ENCODE measurements around the gene NLRP2B.

DNA sequence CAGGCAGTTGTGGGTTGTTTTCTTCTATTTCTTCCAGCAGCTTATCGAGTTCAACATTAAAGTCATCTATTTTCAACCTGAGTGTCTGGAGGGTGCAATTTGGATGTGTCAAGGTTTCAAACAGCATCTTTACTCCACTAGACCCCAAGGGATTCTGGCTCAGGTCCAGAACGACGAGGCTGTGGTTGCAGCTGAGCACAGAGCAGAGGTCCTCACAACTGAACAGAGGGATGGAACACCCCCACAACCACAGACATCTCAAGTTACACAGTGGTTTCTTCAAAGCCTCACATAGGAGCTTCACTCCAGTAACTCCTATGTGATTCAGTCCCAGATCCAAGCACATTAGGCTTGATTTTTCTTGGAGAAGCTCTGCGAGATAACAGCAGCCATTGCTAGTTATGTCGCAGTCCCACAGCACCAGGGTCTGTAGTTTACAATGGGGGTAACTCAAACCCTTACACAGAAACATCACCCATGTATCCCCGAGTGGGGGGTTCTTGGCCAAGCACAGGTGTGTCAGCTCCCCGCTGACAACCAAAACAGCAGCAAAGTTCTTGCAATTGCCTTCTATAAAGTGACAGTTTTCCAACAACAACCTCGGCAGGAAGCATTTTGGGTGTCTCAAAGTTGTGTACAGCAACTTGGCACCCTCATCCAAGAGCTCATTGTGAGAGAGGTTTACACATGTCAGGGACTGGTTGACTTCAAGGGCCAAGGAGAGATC is 2.8 kb downstream of the NLRP2B start:
- TF ChIP-seq YY1 (IDR thresholded peaks at IDR 0.05; ENCODE audit: insufficient read depth, insufficient read length) (no peak), ZNF274 (IDR thresholded peaks at IDR 0.05; ENCODE audit: low read depth, low read length) (no peak), SUZ12 (IDR thresholded peaks at IDR 0.05; ENCODE audit: extremely low read depth, insufficient read depth, insufficient read length) (no peak)

Data from NT2/D1 (cell line).